Measurements from ENCODE around the gene VWA5A.

Gene VWA5A

DNA sequence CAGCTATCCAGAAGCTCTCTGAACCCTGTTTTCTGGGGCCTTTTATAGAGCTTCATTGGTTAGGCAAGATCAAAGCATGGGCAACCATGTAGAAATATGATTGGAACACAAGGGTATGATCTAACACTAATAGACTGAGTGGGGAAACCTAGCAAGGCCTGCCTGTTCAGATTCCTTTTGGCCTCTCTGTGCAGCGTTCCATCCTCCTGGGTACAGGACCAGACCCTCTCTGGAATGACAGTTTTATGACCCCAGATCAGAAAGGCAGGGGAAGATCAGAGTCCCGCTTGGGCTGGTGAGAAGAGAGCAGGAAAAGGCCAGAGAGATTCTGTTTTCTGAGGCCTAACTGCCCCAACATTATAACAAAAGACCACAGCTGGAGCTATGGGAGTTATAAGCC lies 36.7 kb upstream of the VWA5A start:
- no peaks in the 10 kb centered on the region for H3K4me1 Mint-ChIP-seq
- no peaks in the 10 kb centered on the region for H3K36me3 Mint-ChIP-seq (ENCODE audit: insufficient read depth)
- no peaks in the 10 kb centered on the region for H3K9me3 Mint-ChIP-seq
- H3K27me3 Mint-ChIP-seq, result peaks cover 56% of the 10 kb centered on the region
- no peak overlapping the region for H3K4me3 Mint-ChIP-seq
- no peak for ATAC-seq (replicated peaks; ENCODE audit: extremely low read depth, poor library complexity, severe bottlenecking)
- H3K27ac Mint-ChIP-seq (ENCODE audit: low read depth), result no peak overlapping the region
- no peak for DNase-seq (ENCODE audit: low spot score in 2 of 2)

DNA sequence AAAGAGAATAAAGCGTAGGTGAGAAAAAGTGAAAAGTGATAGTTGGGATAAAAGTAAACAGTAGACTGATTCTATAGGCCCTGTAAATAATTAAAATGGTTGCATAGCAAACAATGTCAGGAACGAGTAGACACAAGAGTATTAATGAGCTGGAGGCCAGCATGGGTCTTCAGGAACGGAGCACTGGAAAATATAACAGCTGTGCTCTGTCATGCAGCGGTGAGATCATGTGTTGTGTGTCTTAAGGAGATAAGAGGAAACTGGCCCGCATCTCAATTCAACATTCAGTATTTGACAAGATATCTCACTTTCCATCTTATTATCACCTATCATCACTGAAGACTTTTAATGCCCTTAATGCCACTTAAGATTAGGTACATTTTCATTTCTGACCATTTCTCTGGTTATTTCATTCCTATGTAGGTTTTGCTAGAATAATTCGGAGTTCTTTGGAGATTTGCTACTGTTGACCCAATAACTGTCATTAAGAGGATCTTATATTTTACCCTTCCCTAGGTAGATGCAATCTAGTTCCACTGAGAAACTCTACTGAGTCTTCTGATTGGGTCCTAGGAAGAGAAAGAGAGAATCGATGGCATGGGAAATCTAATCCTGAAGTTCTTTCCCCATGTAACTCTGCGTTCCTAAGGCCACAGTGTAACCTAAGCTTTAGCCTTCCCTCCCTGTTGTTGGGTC lies 35.5 kb upstream of the VWA5A start:
- Mint-ChIP-seq H3K4me3 (no peak overlapping the region), H3K4me1 (no peaks in the 10 kb centered on the region), H3K36me3 (ENCODE audit: insufficient read depth) (no peaks in the 10 kb centered on the region), H3K27me3 (peaks cover 49% of the 10 kb centered on the region), H3K9me3 (no peaks in the 10 kb centered on the region), H3K27ac (ENCODE audit: low read depth) (no peak overlapping the region)
- DNase-seq (ENCODE audit: low spot score in 2 of 2), result no peak
- no peak for ATAC-seq (replicated peaks; ENCODE audit: extremely low read depth, poor library complexity, severe bottlenecking)

DNA sequence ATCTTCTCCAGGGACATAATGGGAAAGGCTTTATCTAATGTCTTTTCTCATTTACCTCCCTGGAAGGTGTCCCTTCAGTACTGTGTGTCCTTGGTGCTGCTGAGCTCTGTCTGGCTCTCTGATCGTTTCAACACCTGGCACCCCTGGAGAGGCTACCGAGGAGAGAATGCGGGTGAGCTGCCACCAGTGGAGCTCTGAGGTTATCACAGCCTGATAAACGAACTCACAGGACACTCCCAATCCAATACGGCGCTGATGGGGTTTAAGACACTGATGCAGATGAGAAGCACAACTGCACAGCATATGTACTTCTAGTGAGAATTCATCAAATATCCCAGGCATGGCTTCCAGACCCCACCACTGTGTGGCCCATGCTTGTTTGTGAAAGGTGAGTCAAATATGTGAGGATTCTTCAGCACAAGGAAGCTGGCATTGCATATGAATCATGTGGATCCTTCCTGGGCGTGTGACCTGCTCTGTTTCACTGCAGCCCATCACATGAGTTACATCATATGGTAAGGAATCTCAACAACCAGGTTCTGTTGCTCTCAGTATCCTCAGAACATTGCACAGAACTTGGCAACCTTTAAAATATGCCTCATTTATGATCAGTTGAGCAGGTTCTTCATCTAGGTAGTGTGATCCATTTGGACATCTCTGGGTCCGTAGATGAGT lies 34.8 kb upstream of the VWA5A start:
- H3K4me1 Mint-ChIP-seq, result no peaks in the 10 kb centered on the region
- H3K27me3 Mint-ChIP-seq, result peaks cover 47% of the 10 kb centered on the region
- no peak overlapping the region for H3K27ac Mint-ChIP-seq (ENCODE audit: low read depth)
- H3K4me3 Mint-ChIP-seq, result no peak overlapping the region
- H3K9me3 Mint-ChIP-seq, result no peaks in the 10 kb centered on the region
- H3K36me3 Mint-ChIP-seq (ENCODE audit: insufficient read depth), result no peaks in the 10 kb centered on the region
- DNase-seq (ENCODE audit: low spot score in 2 of 2) (no peak), ATAC-seq (replicated peaks; ENCODE audit: extremely low read depth, poor library complexity, severe bottlenecking) (no peak)

DNA sequence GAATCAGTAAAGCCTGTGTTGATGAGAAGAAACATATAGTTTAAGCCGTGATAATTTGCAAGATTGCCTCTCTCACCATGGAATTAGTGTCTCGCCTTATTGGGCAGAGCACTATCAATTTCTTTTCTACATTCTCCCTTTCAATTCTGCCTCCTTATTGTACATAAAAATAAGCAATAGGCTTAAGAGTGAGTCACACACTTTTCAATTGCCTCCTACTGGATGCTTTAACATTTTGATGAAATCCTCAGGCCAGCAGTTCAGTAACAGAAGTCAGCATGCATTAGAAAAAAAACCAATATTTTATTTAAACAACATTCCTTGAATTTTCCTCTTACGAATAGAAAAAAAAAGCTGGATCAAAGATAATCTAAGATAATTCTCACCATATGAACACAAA lies 33.8 kb upstream of the VWA5A start:
- Mint-ChIP-seq H3K27ac (ENCODE audit: low read depth) (no peak overlapping the region), H3K4me1 (no peaks in the 10 kb centered on the region), H3K9me3 (no peaks in the 10 kb centered on the region), H3K36me3 (ENCODE audit: insufficient read depth) (no peaks in the 10 kb centered on the region), H3K4me3 (no peak overlapping the region), H3K27me3 (peaks cover 41% of the 10 kb centered on the region)
- ATAC-seq (replicated peaks; ENCODE audit: extremely low read depth, poor library complexity, severe bottlenecking) (no peak), DNase-seq (ENCODE audit: low spot score in 2 of 2) (no peak)

DNA sequence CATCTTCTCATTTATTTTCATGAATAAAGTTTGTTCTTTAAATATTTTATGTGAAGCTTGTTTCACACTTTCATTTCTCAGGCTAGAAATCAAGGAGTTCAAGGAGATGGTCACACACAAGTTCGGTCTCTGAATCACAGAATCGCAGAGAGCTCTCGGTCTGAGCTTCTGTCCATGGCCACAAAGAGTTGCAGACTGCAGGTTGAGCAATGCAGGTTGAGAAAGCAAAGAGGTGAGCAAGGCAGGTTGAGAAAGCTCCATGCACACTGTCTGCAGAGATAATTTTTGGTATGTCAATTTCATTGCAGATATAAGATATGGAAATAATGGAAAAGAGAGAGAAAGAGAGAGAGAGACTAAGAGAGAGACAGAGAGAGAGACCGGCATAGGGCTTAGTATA lies 32.9 kb upstream of the VWA5A start:
- no peak for DNase-seq (ENCODE audit: low spot score in 2 of 2)
- Mint-ChIP-seq H3K4me3 (no peak overlapping the region), H3K4me1 (no peaks in the 10 kb centered on the region), H3K27me3 (peaks cover 32% of the 10 kb centered on the region), H3K27ac (ENCODE audit: low read depth) (no peak overlapping the region), H3K36me3 (ENCODE audit: insufficient read depth) (no peaks in the 10 kb centered on the region), H3K9me3 (no peaks in the 10 kb centered on the region)
- ATAC-seq (replicated peaks; ENCODE audit: extremely low read depth, poor library complexity, severe bottlenecking), result no peak

DNA sequence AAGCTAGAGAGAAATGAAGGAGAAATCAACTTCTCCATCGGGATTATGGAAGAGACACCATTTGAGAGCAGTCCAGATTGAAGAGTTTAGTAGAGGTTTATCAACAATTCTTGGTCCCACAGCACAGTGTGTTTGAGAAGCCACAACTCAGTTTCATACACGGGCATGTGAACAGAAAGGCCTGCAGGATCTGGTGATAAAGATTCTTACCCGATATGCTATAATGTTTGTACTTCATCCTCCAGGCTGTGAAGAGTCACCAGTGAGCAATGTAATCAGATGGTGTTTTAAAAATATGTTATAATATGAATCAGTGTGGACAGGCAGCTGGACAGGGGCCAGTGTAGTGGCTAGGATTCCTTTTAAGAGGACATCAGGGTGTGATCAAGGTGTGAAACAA lies 29.7 kb upstream of the VWA5A start:
- ATAC-seq (replicated peaks; ENCODE audit: extremely low read depth, poor library complexity, severe bottlenecking), result no peak
- Mint-ChIP-seq H3K27ac (ENCODE audit: low read depth) (no peak overlapping the region), H3K4me1 (no peaks in the 10 kb centered on the region), H3K9me3 (no peaks in the 10 kb centered on the region), H3K4me3 (no peak overlapping the region), H3K36me3 (ENCODE audit: insufficient read depth) (no peaks in the 10 kb centered on the region), H3K27me3 (peaks cover 17% of the 10 kb centered on the region)
- DNase-seq (ENCODE audit: low spot score in 2 of 2), result no peak

DNA sequence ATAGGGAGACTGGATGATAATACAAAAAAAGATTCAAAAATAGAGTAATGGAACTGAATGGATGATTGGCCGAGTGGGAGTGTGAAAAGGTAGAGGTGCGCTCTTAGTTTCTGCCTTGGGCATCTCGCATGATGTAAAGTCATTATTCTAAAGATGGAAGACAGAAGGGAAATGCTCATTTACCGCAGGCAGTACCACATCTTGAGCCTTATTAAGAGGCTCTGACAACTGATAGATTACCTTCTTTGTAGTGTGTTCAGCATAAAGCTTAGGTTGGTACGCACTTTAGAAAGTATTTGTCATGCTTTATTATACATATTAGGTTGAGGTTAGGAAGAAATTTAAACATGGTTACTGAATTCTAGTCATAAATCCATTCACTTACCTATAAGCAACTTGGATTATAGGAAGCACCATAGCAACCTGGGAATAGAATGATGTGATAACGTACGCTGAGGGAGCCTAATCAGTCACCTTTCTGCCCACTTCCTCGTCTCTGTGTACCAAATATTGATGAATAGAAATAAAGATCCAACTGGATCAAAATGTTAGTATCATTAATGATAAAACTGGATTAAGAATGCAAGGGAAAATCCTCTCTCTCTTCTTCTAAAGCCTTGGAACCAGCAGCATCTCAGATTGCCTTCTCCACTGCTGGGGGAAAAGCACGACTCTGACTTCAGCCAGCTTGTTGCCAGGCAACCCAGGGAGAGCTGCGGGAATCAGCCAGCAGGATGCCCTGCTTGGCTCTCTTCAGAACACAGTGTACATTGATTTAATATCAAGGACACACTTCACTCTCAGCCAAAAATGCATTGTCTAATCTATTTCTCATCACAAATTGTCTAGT lies 29.0 kb upstream of the VWA5A start:
- peaks cover 19% of the 10 kb centered on the region for H3K27me3 Mint-ChIP-seq
- DNase-seq (ENCODE audit: low spot score in 2 of 2) (no peak), ATAC-seq (replicated peaks; ENCODE audit: extremely low read depth, poor library complexity, severe bottlenecking) (no peak)
- no peaks in the 10 kb centered on the region for H3K9me3 Mint-ChIP-seq
- no peaks in the 10 kb centered on the region for H3K4me1 Mint-ChIP-seq
- H3K27ac Mint-ChIP-seq (ENCODE audit: low read depth), result no peak overlapping the region
- no peaks in the 10 kb centered on the region for H3K36me3 Mint-ChIP-seq (ENCODE audit: insufficient read depth)
- H3K4me3 Mint-ChIP-seq, result no peak overlapping the region

DNA sequence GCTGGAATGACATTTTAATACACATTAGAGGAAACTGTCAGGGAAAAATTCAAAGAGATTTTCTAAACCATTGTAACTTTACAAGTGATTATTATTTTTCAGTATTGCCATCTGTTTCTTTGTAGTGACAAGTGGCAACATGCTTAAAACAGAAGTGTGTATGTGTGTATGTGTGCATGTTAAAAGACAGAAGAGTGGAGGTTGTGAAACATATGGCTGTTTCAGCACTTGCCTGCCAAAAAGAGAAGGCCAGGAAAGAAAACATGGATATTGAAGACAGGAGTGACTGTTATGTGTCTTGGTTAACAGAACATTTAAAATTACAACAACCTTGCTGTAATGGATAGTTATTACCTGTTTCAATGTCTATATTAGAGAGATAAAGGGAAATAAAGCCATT lies 24.3 kb upstream of the VWA5A start:
- H3K9me3 Mint-ChIP-seq, result no peaks in the 10 kb centered on the region
- peaks cover 45% of the 10 kb centered on the region for H3K27me3 Mint-ChIP-seq
- no peak for ATAC-seq (replicated peaks; ENCODE audit: extremely low read depth, poor library complexity, severe bottlenecking)
- no peak overlapping the region for H3K4me3 Mint-ChIP-seq
- no peaks in the 10 kb centered on the region for H3K4me1 Mint-ChIP-seq
- DNase-seq (ENCODE audit: low spot score in 2 of 2), result no peak
- peaks cover 2% of the 10 kb centered on the region for H3K36me3 Mint-ChIP-seq (ENCODE audit: insufficient read depth)
- H3K27ac Mint-ChIP-seq (ENCODE audit: low read depth), result no peak overlapping the region

DNA sequence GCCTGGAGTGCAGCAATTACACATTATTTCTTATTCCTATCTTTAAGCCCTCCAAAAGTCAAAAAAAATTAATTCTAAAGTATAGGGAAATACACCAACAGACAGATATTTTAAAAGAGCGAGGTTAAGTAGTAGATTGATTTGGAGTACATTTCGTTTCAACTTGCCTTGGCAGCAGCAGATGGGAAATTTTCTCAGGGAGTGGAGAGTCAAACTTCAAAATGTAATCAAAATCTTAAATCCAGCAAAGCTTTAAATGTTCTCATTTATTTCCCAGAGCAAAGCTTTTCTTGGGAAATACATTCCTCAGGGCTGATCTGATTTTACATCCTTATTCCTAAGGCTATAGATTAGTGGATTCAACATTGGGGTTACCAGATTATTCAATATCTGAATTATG lies 21.9 kb upstream of the VWA5A start:
- Mint-ChIP-seq H3K27ac (ENCODE audit: low read depth) (no peak overlapping the region), H3K27me3 (peaks cover 53% of the 10 kb centered on the region), H3K36me3 (ENCODE audit: insufficient read depth) (peaks cover 2% of the 10 kb centered on the region), H3K4me3 (no peak overlapping the region), H3K9me3 (no peaks in the 10 kb centered on the region), H3K4me1 (no peaks in the 10 kb centered on the region)
- ATAC-seq (replicated peaks; ENCODE audit: extremely low read depth, poor library complexity, severe bottlenecking) (no peak), DNase-seq (ENCODE audit: low spot score in 2 of 2) (no peak)

DNA sequence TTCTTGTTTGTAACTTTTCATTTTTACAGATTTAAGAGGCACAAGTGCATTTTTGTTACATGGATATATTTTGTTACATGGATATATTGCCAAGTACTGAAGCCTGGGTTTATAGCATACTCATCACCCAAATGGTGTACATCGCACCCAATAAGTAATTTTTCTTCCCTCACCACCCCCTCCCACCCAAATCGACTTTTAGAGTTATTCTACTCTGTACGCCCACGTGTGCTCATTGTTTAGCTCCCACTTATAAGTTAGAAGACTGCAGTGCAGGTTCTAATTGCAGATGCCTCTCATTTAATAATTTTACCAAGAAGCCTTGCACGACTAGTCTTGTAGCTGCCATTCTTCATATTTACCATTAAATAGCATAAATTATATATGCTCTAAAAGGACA lies 20.5 kb upstream of the VWA5A start:
- Mint-ChIP-seq H3K36me3 (ENCODE audit: insufficient read depth) (peaks cover 2% of the 10 kb centered on the region), H3K9me3 (no peaks in the 10 kb centered on the region), H3K4me1 (no peaks in the 10 kb centered on the region), H3K4me3 (no peak overlapping the region), H3K27ac (ENCODE audit: low read depth) (no peak overlapping the region), H3K27me3 (peaks cover 60% of the 10 kb centered on the region)
- DNase-seq (ENCODE audit: low spot score in 2 of 2), result no peak
- no peak for ATAC-seq (replicated peaks; ENCODE audit: extremely low read depth, poor library complexity, severe bottlenecking)

DNA sequence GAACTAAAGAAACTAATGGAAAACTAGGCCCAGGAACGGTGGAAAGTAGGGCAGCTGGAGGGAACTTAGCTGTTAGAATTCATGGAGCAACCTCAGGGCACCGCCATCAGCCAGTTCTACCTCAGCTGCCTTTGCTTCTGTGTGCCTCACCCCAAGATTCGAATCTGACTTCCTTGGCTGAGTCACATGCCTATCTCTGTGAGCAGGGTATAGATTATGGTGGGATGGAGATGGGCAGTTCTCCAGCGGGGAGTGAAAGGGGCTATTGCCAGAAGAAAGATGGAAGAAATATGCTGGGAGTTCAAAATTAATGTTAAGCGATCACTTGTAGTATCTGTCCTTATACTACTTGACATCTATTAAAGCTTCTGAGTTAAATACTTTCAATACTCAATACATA lies 18.9 kb upstream of the VWA5A start:
- Mint-ChIP-seq H3K4me1 (no peaks in the 10 kb centered on the region), H3K36me3 (ENCODE audit: insufficient read depth) (peaks cover 2% of the 10 kb centered on the region), H3K4me3 (no peak overlapping the region), H3K27ac (ENCODE audit: low read depth) (no peak overlapping the region), H3K9me3 (no peaks in the 10 kb centered on the region), H3K27me3 (peaks cover 56% of the 10 kb centered on the region)
- no peak for ATAC-seq (replicated peaks; ENCODE audit: extremely low read depth, poor library complexity, severe bottlenecking)
- DNase-seq (ENCODE audit: low spot score in 2 of 2), result no peak

DNA sequence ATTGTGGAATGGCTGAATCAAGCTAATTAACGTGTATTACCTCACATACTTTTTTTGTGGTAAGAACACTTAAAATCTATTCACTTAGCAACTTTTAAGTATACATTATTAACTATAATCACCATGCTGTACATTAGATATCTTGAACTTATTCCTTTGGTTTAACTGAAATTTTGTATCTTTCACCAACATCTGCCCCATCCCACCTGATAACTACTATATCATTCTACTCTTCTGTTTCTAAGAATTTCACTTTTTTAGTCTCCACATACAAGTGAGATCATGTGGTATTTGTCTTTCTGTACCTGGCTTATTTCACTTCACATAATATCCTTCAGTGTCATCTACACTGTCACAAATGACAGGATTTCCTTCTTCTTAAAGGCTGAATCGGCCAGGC lies 17.1 kb upstream of the VWA5A start:
- H3K9me3 Mint-ChIP-seq, result no peaks in the 10 kb centered on the region
- no peak for ATAC-seq (replicated peaks; ENCODE audit: extremely low read depth, poor library complexity, severe bottlenecking)

DNA sequence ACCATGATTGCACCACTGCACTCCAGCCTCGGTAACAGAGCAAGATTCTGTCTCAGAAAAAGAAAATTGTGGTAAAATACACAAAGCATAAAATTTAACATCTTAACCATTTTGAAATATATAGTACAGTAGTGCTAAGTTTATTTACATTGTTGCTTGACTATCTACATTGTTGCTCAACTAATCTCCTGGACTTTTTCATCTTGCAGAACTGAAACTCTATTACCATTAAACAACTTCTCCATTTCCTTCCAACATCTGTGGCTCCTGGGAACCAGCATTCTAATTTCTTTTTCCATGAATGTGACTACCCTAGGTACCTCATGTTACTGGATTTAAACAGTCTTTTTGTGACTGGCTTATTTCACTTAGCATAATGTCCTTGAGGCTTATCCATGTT lies 13.5 kb upstream of the VWA5A start:
- Mint-ChIP-seq H3K27ac (ENCODE audit: low read depth) (no peak overlapping the region), H3K4me3 (no peak overlapping the region), H3K27me3 (peaks cover 41% of the 10 kb centered on the region), H3K4me1 (no peaks in the 10 kb centered on the region), H3K9me3 (no peaks in the 10 kb centered on the region), H3K36me3 (ENCODE audit: insufficient read depth) (no peaks in the 10 kb centered on the region)
- ATAC-seq (replicated peaks; ENCODE audit: extremely low read depth, poor library complexity, severe bottlenecking) (no peak), DNase-seq (ENCODE audit: low spot score in 2 of 2) (no peak)

More for the DNA sequence above, 17.1 kb upstream of the VWA5A start:
- H3K4me3 Mint-ChIP-seq, result no peak overlapping the region
- DNase-seq (ENCODE audit: low spot score in 2 of 2), result no peak
- peaks cover 2% of the 10 kb centered on the region for H3K36me3 Mint-ChIP-seq (ENCODE audit: insufficient read depth)
- H3K4me1 Mint-ChIP-seq, result no peaks in the 10 kb centered on the region
- H3K27me3 Mint-ChIP-seq, result peaks cover 44% of the 10 kb centered on the region
- no peak overlapping the region for H3K27ac Mint-ChIP-seq (ENCODE audit: low read depth)
